ENCODE measurements around the gene CAPZA1.

Gene CAPZA1

DNA sequence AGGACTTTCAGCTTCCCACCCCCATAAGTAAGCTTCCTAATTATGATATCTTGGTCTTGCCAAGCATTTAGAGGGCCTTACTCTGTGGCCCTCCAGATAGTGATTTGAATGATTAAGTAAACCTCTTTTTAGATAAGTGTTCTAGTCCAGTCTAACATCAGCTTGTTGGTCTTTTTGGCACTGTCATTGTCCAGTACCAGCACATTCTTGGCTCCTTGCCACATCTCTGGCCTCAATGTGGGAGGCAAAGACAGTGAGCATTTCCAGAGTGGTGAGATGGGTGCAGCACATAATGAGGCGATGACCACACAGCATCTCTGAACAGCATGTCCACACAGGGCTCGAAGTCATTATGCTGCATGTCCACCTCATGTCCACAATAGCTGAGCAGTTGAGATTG is 6.1 kb downstream of the CAPZA1 start:
- no peak overlapping the region for H3K4me3 ChIP-seq (ENCODE audit: low read depth, low read length)
- H3K9me3 ChIP-seq (ENCODE audit: control insufficient read depth, insufficient read depth, low read depth, low read length): no peaks in the 10 kb centered on the region
- ChIA-PET CTCF (interaction anchor here (0.7 kb wide), 1 partner anchor 12 kb away, joined by 3 read pairs; no protein-coding TSS in a partner anchor), POLR2A (interaction anchor here (0.6 kb wide), 1 partner anchor 79 kb away, joined by 4 read pairs; no protein-coding TSS in a partner anchor)
- no peaks in the 10 kb centered on the region for H3K4me1 ChIP-seq (ENCODE audit: control insufficient read depth, insufficient read depth, low read length)
- TF ChIP-seq ZNF146 (tag by site-specific recombination; IDR thresholded peaks at IDR 0.05): no peak
- peak; percentile 26; the same call in 1 of the 2 replicates for TF ChIP-seq GLIS1 (tag by site-specific recombination; IDR thresholded peaks at IDR 0.05)
- TF ChIP-seq ZBTB7A (tag by site-specific recombination; IDR thresholded peaks at IDR 0.05; ENCODE audit: low read depth): no peak
- 0 out of 2 replicates have a peak, but pooled peaks have one; percentile 11 for TF ChIP-seq ZFHX2 (tag by site-specific recombination; conservative IDR thresholded peaks at IDR 0.05)
- H3K36me3 ChIP-seq (ENCODE audit: control insufficient read depth in 2 of 2, insufficient read depth in 1 of 2, low read length in 2 of 2): peaks cover 0 to 21% of the 10 kb centered on the region in 2 experiments; a peak in 2 of 3 replicates
- H3K27ac ChIP-seq (ENCODE audit: extremely low read depth, low read depth, low read length): no peak overlapping the region

DNA sequence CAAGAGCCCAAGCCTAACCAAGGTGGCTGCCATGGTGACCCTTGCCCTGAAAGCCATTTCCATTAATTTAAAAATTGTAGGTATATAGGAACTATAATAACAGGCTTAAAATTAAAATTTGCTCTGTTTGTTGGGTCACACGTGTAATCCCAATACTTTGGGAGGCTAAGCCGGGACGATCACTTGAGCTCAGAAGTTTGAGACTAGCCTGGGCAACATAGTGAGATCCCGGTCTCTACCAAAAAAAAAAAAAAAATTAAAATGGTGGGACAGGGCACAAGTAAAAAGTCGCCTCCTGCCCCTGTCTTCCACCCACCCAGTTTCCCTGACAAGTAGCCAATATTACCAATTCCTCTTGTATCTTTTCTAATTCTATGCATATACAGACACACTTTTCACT is 6.6 kb downstream of the CAPZA1 start:
- CTCF ChIA-PET: no interaction called here
- TF ChIP-seq, protein P1, sequence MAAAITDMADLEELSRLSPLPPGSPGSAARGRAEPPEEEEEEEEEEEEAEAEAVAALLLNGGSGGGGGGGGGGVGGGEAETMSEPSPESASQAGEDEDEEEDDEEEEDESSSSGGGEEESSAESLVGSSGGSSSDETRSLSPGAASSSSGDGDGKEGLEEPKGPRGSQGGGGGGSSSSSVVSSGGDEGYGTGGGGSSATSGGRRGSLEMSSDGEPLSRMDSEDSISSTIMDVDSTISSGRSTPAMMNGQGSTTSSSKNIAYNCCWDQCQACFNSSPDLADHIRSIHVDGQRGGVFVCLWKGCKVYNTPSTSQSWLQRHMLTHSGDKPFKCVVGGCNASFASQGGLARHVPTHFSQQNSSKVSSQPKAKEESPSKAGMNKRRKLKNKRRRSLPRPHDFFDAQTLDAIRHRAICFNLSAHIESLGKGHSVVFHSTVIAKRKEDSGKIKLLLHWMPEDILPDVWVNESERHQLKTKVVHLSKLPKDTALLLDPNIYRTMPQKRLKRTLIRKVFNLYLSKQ (tag by site-specific recombination; IDR thresholded peaks at IDR 0.05; ENCODE audit: borderline replicate concordance): no peak
- no peak for TF ChIP-seq ZNF610 (tag by site-specific recombination; IDR thresholded peaks at IDR 0.05; ENCODE audit: borderline replicate concordance)
- no peak overlapping the region for H3K4me3 ChIP-seq (ENCODE audit: low read depth, low read length)
- no peaks in the 10 kb centered on the region for H3K9me3 ChIP-seq (ENCODE audit: control insufficient read depth, insufficient read depth, low read depth, low read length)
- no peak overlapping the region for H3K27ac ChIP-seq (ENCODE audit: extremely low read depth, low read depth, low read length)
- H3K4me1 ChIP-seq (ENCODE audit: control insufficient read depth, insufficient read depth, low read length): no peaks in the 10 kb centered on the region
- peaks cover 0 to 25% of the 10 kb centered on the region in 2 experiments; a peak in 2 of 3 replicates for H3K36me3 ChIP-seq (ENCODE audit: control insufficient read depth in 2 of 2, insufficient read depth in 1 of 2, low read length in 2 of 2)
- POLR2A ChIA-PET: no interaction called here

DNA sequence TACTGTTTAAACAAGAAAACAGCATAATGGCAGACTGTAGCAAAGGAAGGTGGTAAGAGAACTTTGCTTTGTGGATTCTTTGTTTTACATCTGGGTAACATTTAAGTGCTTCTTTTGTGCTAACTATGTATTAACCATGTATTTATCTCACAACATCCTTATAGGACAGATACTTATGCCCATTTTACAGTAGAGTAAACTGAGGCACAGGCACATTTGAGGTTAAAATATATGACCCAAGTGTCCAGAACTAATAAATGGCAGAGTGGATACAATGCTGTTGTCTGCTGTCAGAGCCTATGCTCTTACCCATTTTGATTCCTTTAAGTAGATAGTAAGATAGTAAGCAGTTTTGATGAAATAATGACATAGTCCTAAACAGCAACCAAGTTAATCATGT is 7.3 kb downstream of the CAPZA1 start:
- H3K36me3 ChIP-seq (ENCODE audit: control insufficient read depth in 2 of 2, insufficient read depth in 1 of 2, low read length in 2 of 2): peaks cover 0 to 25% of the 10 kb centered on the region in 2 experiments; a peak in 2 of 3 replicates
- no peaks in the 10 kb centered on the region for H3K9me3 ChIP-seq (ENCODE audit: control insufficient read depth, insufficient read depth, low read depth, low read length)

GRCh38 chr1:112628516-112628915 is 8.9 kb downstream of the CAPZA1 start:
- no peak overlapping the region for H3K4me3 ChIP-seq (ENCODE audit: low read depth, low read length)
- TF ChIP-seq, protein P2, sequence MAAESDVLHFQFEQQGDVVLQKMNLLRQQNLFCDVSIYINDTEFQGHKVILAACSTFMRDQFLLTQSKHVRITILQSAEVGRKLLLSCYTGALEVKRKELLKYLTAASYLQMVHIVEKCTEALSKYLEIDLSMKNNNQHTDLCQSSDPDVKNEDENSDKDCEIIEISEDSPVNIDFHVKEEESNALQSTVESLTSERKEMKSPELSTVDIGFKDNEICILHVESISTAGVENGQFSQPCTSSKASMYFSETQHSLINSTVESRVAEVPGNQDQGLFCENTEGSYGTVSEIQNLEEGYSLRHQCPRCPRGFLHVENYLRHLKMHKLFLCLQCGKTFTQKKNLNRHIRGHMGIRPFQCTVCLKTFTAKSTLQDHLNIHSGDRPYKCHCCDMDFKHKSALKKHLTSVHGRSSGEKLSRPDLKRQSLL (tag by site-specific recombination; IDR thresholded peaks at IDR 0.05): no peak
- TF ChIP-seq SCRT2 (tag by site-specific recombination; IDR thresholded peaks at IDR 0.05): 0 out of 2 replicates have a peak, but pooled peaks have one; percentile 17
- CTCF ChIA-PET: interaction anchor here (0.7 kb wide), 1 partner anchor 15 kb away, joined by 3 read pairs; no protein-coding TSS in a partner anchor
- POLR2A ChIA-PET: no interaction called here
- no peak overlapping the region for H3K27ac ChIP-seq (ENCODE audit: extremely low read depth, low read depth, low read length)
- H3K4me1 ChIP-seq (ENCODE audit: control insufficient read depth, insufficient read depth, low read length): 0 out of 2 replicates have a peak, but pooled peaks cover 5% of the 10 kb centered on the region
- H3K36me3 ChIP-seq (ENCODE audit: control insufficient read depth in 2 of 2, insufficient read depth in 1 of 2, low read length in 2 of 2): peaks cover 0 to 25% of the 10 kb centered on the region in 2 experiments; a peak in 2 of 3 replicates
- no peaks in the 10 kb centered on the region for H3K9me3 ChIP-seq (ENCODE audit: control insufficient read depth, insufficient read depth, low read depth, low read length)

More for the DNA sequence above, 7.3 kb downstream of the CAPZA1 start:
- CTCF ChIA-PET: interaction anchor here (0.6 to 0.7 kb wide), 2 partner anchors 46 to 255 kb away, joined by 3 to 4 read pairs; no protein-coding TSS in a partner anchor
- H3K27ac ChIP-seq (ENCODE audit: extremely low read depth, low read depth, low read length): no peak overlapping the region
- no peak overlapping the region for H3K4me3 ChIP-seq (ENCODE audit: low read depth, low read length)
- no peak for TF ChIP-seq ZNF302 (tag by site-specific recombination; IDR thresholded peaks at IDR 0.05; ENCODE audit: low read depth)
- no peak for TF ChIP-seq ZNF155 (tag by site-specific recombination; IDR thresholded peaks at IDR 0.05)
- no peak for TF ChIP-seq ZXDB (tag by site-specific recombination; IDR thresholded peaks at IDR 0.05)
- TF ChIP-seq ZNF830 (tag by site-specific recombination; IDR thresholded peaks at IDR 0.05; ENCODE audit: low read depth): no peak
- no peak for TF ChIP-seq HOXA7 (CRISPR knock-in tag; IDR thresholded peaks at IDR 0.05; ENCODE audit: borderline replicate concordance)
- TF ChIP-seq ZNF645 (tag by site-specific recombination; IDR thresholded peaks at IDR 0.05): no peak
- TF ChIP-seq GLIS2 (tag by site-specific recombination; IDR thresholded peaks at IDR 0.05): no peak
- TF ChIP-seq ZNF48 (tag by site-specific recombination; IDR thresholded peaks at IDR 0.05): no peak
- TF ChIP-seq TRIM28 (IDR thresholded peaks at IDR 0.05; ENCODE audit: borderline replicate concordance, low read length): no peak
- no peak for TF ChIP-seq ZNF2 (tag by site-specific recombination; IDR thresholded peaks at IDR 0.05)
- TF ChIP-seq ZNF366 (tag by site-specific recombination; conservative IDR thresholded peaks at IDR 0.05): no peak
- POLR2A ChIA-PET: no interaction called here
- no peaks in the 10 kb centered on the region for H3K4me1 ChIP-seq (ENCODE audit: control insufficient read depth, insufficient read depth, low read length)

Measured in HEK293 (cell line).